H1 (cell line): ENCODE data around the gene MMGT1. TPM values are rescaled to one million over a fixed set of nuclear protein-coding genes. Genes with fewer than 3 reads are reported as not detected.
"Not testable (repeated sequence)": the region's sequence is repeated elsewhere in the genome, so short reads cannot be mapped to it uniquely, and the experiment has no call there.

Source experiments
- CTCF ChIA-PET: fragments of 300-600 bp; sonication (Branson Sonifier 250); formaldehyde crosslinking; loops from one replicate; lab custom pipeline; 2021; ENCODE audit not compliant: partially characterized antibody; lab: Charles Lee
- POLR2A ChIA-PET: fragments of 300-600 bp; sonication (Branson Sonifier 250); formaldehyde crosslinking; loops from one replicate; lab custom pipeline; 2021; ENCODE audit warnings: inconsistent platforms; ENCODE audit not compliant: partially characterized antibody; lab: Charles Lee
- DNase-seq, 2 experiments: peaks; one replicate each; pipeline versions ENCODE4 v3.0.0 to v3.0.0-alpha.2; 2010 to 2022; ENCODE audit warnings: low spot score in 2 of 2, low read depth in 1 of 2, mixed read lengths in 1 of 2
- FAIRE-seq: peaks from 2 replicates; lab custom pipeline; 2011; peaks lifted over from hg19 to GRCh38; lab: Jason Lieb, UNC
- H2AFZ ChIP-seq: 2 replicates; pipeline ENCODE4 v1.8.1; 2012; ENCODE audit warnings: low read length, inconsistent platforms
- H2AK5ac ChIP-seq: 2 replicates; pipeline ENCODE4 v1.6.1; 2013; ENCODE audit warnings: low read depth, low read length
- H2BK120ac ChIP-seq: replicated peaks from 2 replicates; pipeline ENCODE3; 2013; ENCODE audit warnings: low read depth, low read length, inconsistent platforms
- H2BK12ac ChIP-seq: 2 replicates; pipeline ENCODE4 v1.6.1; 2013; ENCODE audit warnings: low read depth, low read length
- H2BK15ac ChIP-seq: 2 replicates; pipeline ENCODE4 v1.6.1; 2013; ENCODE audit warnings: low read length
- H2BK20ac ChIP-seq: 2 replicates; pipeline ENCODE4 v1.6.1; 2013; ENCODE audit warnings: low read length
- H2BK5ac ChIP-seq: 2 replicates; pipeline ENCODE4 v1.6.1; 2013; ENCODE audit warnings: low read depth, low read length
- H3K14ac ChIP-seq: 2 replicates; pipeline ENCODE4 v1.6.1; 2013; ENCODE audit warnings: inconsistent platforms; ENCODE audit not compliant: insufficient read length
- H3K18ac ChIP-seq: 2 replicates; pipeline ENCODE4 v1.6.1; 2013; ENCODE audit warnings: low read length; ENCODE audit errors: extremely low read depth
- H3K23ac ChIP-seq: 2 replicates; pipeline ENCODE4 v1.6.1; 2013; ENCODE audit warnings: inconsistent platforms; ENCODE audit not compliant: insufficient read length
- H3K23me2 ChIP-seq: 2 replicates; pipeline ENCODE4 v1.6.1; 2013; ENCODE audit warnings: low read depth, low read length
- H3K27ac ChIP-seq: 2 replicates; pipeline ENCODE4 v1.6.1; 2011; ENCODE audit warnings: low read depth, low read length, inconsistent platforms
- H3K27me3 ChIP-seq, 4 experiments: replicated peaks in 1 of 4; 1 replicate in 1 of 4; 2 replicates in 3 of 4; pipeline versions ENCODE4 v1.6.1 to v1.8.1; 2011 to 2013; ENCODE audit warnings: low read length in 3 of 4, mild to moderate bottlenecking in 3 of 4, inconsistent platforms in 2 of 4, mixed read lengths in 2 of 4, moderate library complexity in 1 of 4; ENCODE audit not compliant: control insufficient read depth in 3 of 4, insufficient read depth in 3 of 4; ENCODE audit errors: extremely low read depth in 1 of 4
- H3K36me3 ChIP-seq, 4 experiments: 2 replicates each; pipeline versions ENCODE4 v1.6.1 to v1.8.1; 2011 to 2013; ENCODE audit warnings: mild to moderate bottlenecking in 4 of 4, low read length in 3 of 4, moderate library complexity in 2 of 4, control low read depth in 1 of 4, inconsistent platforms in 1 of 4; ENCODE audit not compliant: insufficient read depth in 4 of 4, control insufficient read depth in 2 of 4
- H3K4ac ChIP-seq: replicated peaks from 2 replicates; pipeline ENCODE3; 2013; ENCODE audit warnings: low read length, low read depth, mixed read lengths, inconsistent platforms; ENCODE audit not compliant: insufficient read length
- H3K4me1 ChIP-seq, 4 experiments: replicated peaks in 1 of 4; 1 replicate in 1 of 4; 2 replicates in 3 of 4; pipeline versions ENCODE4 v1.6.1 to v1.8.1; 2011 to 2013; ENCODE audit warnings: low read length in 3 of 4, inconsistent platforms in 2 of 4, mixed read lengths in 1 of 4; ENCODE audit not compliant: insufficient read depth in 4 of 4, control insufficient read depth in 3 of 4
- H3K4me2 ChIP-seq, 2 experiments: 2 replicates each; pipeline versions ENCODE4 v1.6.1 to v1.8.1; 2011 to 2013; ENCODE audit warnings: low read depth in 2 of 2, low read length in 2 of 2, control low read depth in 1 of 2, inconsistent platforms in 1 of 2, mild to moderate bottlenecking in 1 of 2; ENCODE audit not compliant: insufficient read depth in 1 of 2
- H3K4me3 ChIP-seq, 4 experiments: fragments of 200-600, 300-600 bp in 1 of 4; sonication (generic), shearing (Covaris generic), sonication (Bioruptor Twin) in 1 of 4; 2 replicates each; pipeline versions ENCODE4 v1.5.1 to v1.8.1; 2011 to 2016; ENCODE audit warnings: low read length in 4 of 4, low read depth in 3 of 4, control low read depth in 2 of 4, inconsistent platforms in 2 of 4, mild to moderate bottlenecking in 2 of 4, mixed read lengths in 1 of 4, moderate library complexity in 1 of 4; ENCODE audit not compliant: insufficient read depth in 2 of 4; ENCODE audit errors: extremely low read depth in 1 of 4
- H3K56ac ChIP-seq: replicated peaks from 2 replicates; pipeline ENCODE3; 2013; ENCODE audit warnings: low read depth, mild to moderate bottlenecking, mixed read lengths, low read length, inconsistent platforms; ENCODE audit not compliant: insufficient read length
- H3K79me1 ChIP-seq: 2 replicates; pipeline ENCODE4 v1.6.1; 2013; ENCODE audit warnings: low read depth, low read length, control low read depth
- H3K79me2 ChIP-seq, 2 experiments: 2 replicates each; pipeline versions ENCODE4 v1.6.1 to v1.8.1; 2012 to 2013; ENCODE audit warnings: low read length in 2 of 2, mild to moderate bottlenecking in 2 of 2, inconsistent platforms in 1 of 2; ENCODE audit not compliant: insufficient read depth in 2 of 2, control insufficient read depth in 1 of 2
- H3K9ac ChIP-seq, 4 experiments: replicated peaks in 1 of 4; 1 replicate in 1 of 4; 2 replicates in 3 of 4; pipeline versions ENCODE4 v1.6.1 to v1.8.1; 2011 to 2013; ENCODE audit warnings: low read depth in 3 of 4, low read length in 3 of 4, control low read depth in 2 of 4, mild to moderate bottlenecking in 2 of 4, moderate library complexity in 2 of 4, inconsistent platforms in 1 of 4; ENCODE audit errors: extremely low read depth in 1 of 4
- H3K9me3 ChIP-seq, 2 experiments: 2 replicates each; pipeline versions ENCODE4 v1.6.1 to v1.8.1; 2012 to 2013; ENCODE audit warnings: mild to moderate bottlenecking in 2 of 2, moderate library complexity in 2 of 2, control low read depth in 1 of 2, inconsistent platforms in 1 of 2, low read depth in 1 of 2, low read length in 1 of 2, mixed read lengths in 1 of 2; ENCODE audit not compliant: insufficient read depth in 2 of 2
- H4K20me1 ChIP-seq, 2 experiments: replicated peaks in 1 of 2; 2 replicates each; pipeline versions ENCODE3 to v1.8.1; 2011 to 2013; ENCODE audit warnings: inconsistent platforms in 2 of 2, low read length in 2 of 2, mild to moderate bottlenecking in 1 of 2; ENCODE audit not compliant: insufficient read depth in 2 of 2, control insufficient read depth in 1 of 2
- H4K5ac ChIP-seq: 2 replicates; pipeline ENCODE4 v1.6.1; 2013; ENCODE audit warnings: low read length, low read depth, mixed read lengths, inconsistent platforms; ENCODE audit not compliant: insufficient read length
- H4K8ac ChIP-seq: 2 replicates; pipeline ENCODE4 v1.8.0; 2013; ENCODE audit warnings: mild to moderate bottlenecking, moderate library complexity, low read length, inconsistent platforms; ENCODE audit not compliant: insufficient read depth; ENCODE audit errors: extremely low read depth
- H4K91ac ChIP-seq: replicated peaks from 2 replicates; pipeline ENCODE3; 2013; ENCODE audit warnings: low read length, mixed read lengths, inconsistent platforms; ENCODE audit not compliant: insufficient read length
- CHD2 ChIP-seq: IDR thresholded peaks from 2 replicates; pipeline ENCODE4 v1.6.1; 2012; ENCODE audit warnings: low read length, improper control_type of control experiment
- SIRT6 ChIP-seq: IDR thresholded peaks from one replicate; pipeline ENCODE4 v1.7.1; 2012; ENCODE audit warnings: low read length, inconsistent platforms
- TAF1 ChIP-seq: IDR thresholded peaks from 2 replicates; pipeline ENCODE4 v1.6.1; 2011; ENCODE audit warnings: mild to moderate bottlenecking, low read depth, low read length
- WGBS, 2 experiments: shearing (Covaris generic) in 1 of 2; methylation state at CpG; one replicate each; pipeline versions ENCODE4 v1.1.6 to v1.1.7; 2013 to 2015; ENCODE audit warnings: low lambda C conversion rate in 2 of 2, mixed read lengths in 2 of 2, inconsistent platforms in 1 of 2, low coverage in 1 of 2, missing lambda C conversion rate in 1 of 2; ENCODE audit not compliant: insufficient replicate concordance in 2 of 2, insufficient coverage in 1 of 2, insufficient read length in 1 of 2; ENCODE audit errors: extremely low coverage in 1 of 2, missing lambda C conversion rate in 1 of 2; 5-methylcytosine and 5-hydroxymethylcytosine counted together
- polyA plus RNA-seq, 7 experiments: library from polyadenylated mRNA; depleted of rRNA in 3 of 7; stranded (reverse) in 5 of 7; unstranded in 2 of 7; fragments of >200 nt in 5 of 7; fragments of 200-250 nt in 2 of 7; gene quantifications; 1 replicate in 5 of 7; 2 replicates in 1 of 7; 4 replicates in 1 of 7; pipeline versions ENCODE4 v1.2.1 to v1.2.3, GENCODE V29; 2011 to 2013; ENCODE audit warnings: missing spikeins in 2 of 7, mixed read lengths in 2 of 7
- total RNA-seq: library from RNA; stranded (reverse); fragmentation: NEBNext Ultra II Directional; extraction: Animal tissue kit (Norgen Biotek cat#: 25700); gene quantifications from 2 replicates; pipeline ENCODE4 v1.2.1, GENCODE V29; 2021
- TF ChIP-seq, protein P1 (sequence below), 3 experiments: IDR thresholded peaks; 1 replicate in 2 of 3; 2 replicates in 1 of 3; pipeline versions ENCODE4 v1.5.1 to v1.6.1; 2011; ENCODE audit warnings: low read length in 3 of 3, mild to moderate bottlenecking in 3 of 3, inconsistent platforms in 2 of 3, low read depth in 1 of 3, moderate library complexity in 1 of 3; ENCODE audit not compliant: insufficient read depth in 1 of 3; ENCODE audit errors: control extremely low read depth in 1 of 3

The MMGT1 gene
- total and polyA plus RNA-seq, 2 of the 8 experiments (the other 6 are each of a cell fraction or from before 2014, with no cell fraction given): 10.0 to 20.5 TPM

DNA sequence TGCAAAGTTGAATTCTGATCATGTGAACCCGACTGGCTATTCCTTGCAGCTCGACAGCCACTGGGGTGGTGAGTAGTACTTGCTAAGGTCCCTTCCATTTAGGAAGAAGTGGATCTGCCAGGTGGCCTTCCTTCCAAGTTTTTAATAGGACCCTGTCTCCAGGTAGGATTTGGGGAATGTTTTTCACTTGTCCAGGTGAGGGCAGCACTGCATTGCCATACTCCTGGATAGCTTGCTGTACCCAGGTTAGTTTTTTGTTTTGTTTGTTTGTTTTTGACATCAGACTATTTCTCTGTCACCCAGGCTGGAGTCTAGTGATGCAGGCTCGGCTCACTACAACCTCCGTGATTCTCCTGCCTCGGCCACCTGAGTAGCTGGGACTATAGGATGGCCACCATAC, 50.4 kb downstream of the MMGT1 start (continued):
- TF ChIP-seq, protein P1, sequence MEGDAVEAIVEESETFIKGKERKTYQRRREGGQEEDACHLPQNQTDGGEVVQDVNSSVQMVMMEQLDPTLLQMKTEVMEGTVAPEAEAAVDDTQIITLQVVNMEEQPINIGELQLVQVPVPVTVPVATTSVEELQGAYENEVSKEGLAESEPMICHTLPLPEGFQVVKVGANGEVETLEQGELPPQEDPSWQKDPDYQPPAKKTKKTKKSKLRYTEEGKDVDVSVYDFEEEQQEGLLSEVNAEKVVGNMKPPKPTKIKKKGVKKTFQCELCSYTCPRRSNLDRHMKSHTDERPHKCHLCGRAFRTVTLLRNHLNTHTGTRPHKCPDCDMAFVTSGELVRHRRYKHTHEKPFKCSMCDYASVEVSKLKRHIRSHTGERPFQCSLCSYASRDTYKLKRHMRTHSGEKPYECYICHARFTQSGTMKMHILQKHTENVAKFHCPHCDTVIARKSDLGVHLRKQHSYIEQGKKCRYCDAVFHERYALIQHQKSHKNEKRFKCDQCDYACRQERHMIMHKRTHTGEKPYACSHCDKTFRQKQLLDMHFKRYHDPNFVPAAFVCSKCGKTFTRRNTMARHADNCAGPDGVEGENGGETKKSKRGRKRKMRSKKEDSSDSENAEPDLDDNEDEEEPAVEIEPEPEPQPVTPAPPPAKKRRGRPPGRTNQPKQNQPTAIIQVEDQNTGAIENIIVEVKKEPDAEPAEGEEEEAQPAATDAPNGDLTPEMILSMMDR (IDR thresholded peaks at IDR 0.05; ENCODE audit: control extremely low read depth in 1 of 3, insufficient read depth in 1 of 3, low read depth in 1 of 3, low read length in 3 of 3): peak in 2 of 3 experiments; percentile 30 to 38; a peak in 3 of 4 replicates
- no peak for TF ChIP-seq CHD2
- TF ChIP-seq TAF1: no peak
- no peak for TF ChIP-seq SIRT6

DNA sequence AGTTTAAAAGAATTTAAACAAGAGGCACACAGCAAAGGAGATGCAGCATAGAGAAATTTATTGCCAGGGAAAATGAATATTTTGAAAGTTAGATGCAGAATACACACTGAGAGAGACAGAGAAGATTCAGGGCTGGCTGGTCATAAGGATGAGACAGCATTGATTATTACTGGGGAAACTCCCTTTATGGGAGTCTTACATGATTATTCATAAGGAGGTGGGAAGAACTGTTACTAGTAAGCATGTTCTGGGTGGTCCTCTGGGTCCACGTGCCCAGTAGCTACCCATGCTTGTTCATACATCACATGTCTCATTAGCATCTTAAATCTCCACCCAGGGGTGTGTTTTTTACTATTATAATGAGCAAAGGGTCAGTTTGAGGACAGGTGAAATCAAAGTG, 53.3 kb downstream of the MMGT1 start:
- H4K8ac ChIP-seq, H2AFZ ChIP-seq, H2BK120ac ChIP-seq, H4K91ac ChIP-seq, H3K79me2 ChIP-seq, H2BK20ac ChIP-seq, H2BK12ac ChIP-seq, H3K36me3 ChIP-seq, H3K56ac ChIP-seq, H4K20me1 ChIP-seq, H3K18ac ChIP-seq, H3K4ac ChIP-seq, FAIRE-seq, H3K23me2 ChIP-seq, DNase-seq, H3K4me3 ChIP-seq, H2AK5ac ChIP-seq, H3K27me3 ChIP-seq, H3K9ac ChIP-seq, POLR2A ChIA-PET, H2BK5ac ChIP-seq, H3K14ac ChIP-seq, H3K4me1 ChIP-seq, H4K5ac ChIP-seq, H3K4me2 ChIP-seq, CTCF ChIA-PET, H3K23ac ChIP-seq, H2BK15ac ChIP-seq, H3K79me1 ChIP-seq, H3K27ac ChIP-seq: not testable (repeated sequence)
- WGBS, 2 experiments: 60% methylated on average over 1 of the region's 1 CpG; no CpG with 5 or more reads in 1 of the 2 experiments
- peaks cover 2 to 14% of the 10 kb centered on the region in 2 experiments; a peak in 2 of 4 replicates for H3K9me3 ChIP-seq
